Esophagus squamous epithelium (tissue), 5 donors: Measurements from ENCODE around the gene OBSCN. TPM values are rescaled to one million over a fixed set of nuclear protein-coding genes. Genes with fewer than 3 reads are reported as not detected.

Experiments
- DNase-seq: peaks from one replicate; lab custom pipeline; 2025; lab: John Stamatoyannopoulos, UW
- H3K27ac ChIP-seq, 4 donors: fragments of 200-600 bp; sonication (generic); one replicate each; pipeline ENCODE4 v1.5.1; 2016 to 2019; ENCODE audit warnings: mild to moderate bottlenecking in 1 of 4
- H3K27me3 ChIP-seq, 4 donors: fragments of 200-600 bp; sonication (generic); 1 replicate in 3 of 4; 2 replicates in 1 of 4; pipeline versions ENCODE4 v1.5.1 to v1.6.0; 2017 to 2021; ENCODE audit warnings: antibody characterized with exemption in 1 of 4
- H3K36me3 ChIP-seq, 3 donors: fragments of 200-600 bp; sonication (generic); one replicate each; pipeline ENCODE4 v1.5.1; 2016 to 2019
- H3K4me1 ChIP-seq, 3 donors: fragments of 200-600 bp; sonication (generic); one replicate each; pipeline ENCODE4 v1.5.1; 2017 to 2019
- H3K4me3 ChIP-seq, 4 donors: fragments of 200-600 bp; sonication (generic); 1 replicate in 3 of 4; 2 replicates in 1 of 4; pipeline ENCODE4 v1.5.1; 2016 to 2019; ENCODE audit warnings: mild to moderate bottlenecking in 2 of 4, moderate library complexity in 1 of 4
- H3K9me3 ChIP-seq, 3 donors: fragments of 200-600 bp; sonication (generic); one replicate each; pipeline ENCODE4 v1.5.1; 2016 to 2019
- CTCF ChIP-seq, 6 experiments: fragments of 450-650 bp in 4 of 6; fragments of 200-600 bp in 2 of 6; sonication (generic) in 2 of 6; IDR thresholded peaks; one replicate each; pipeline ENCODE4 v1.5.1; 2016 to 2019; ENCODE audit warnings: antibody characterized with exemption in 6 of 6, mild to moderate bottlenecking in 4 of 6, moderate library complexity in 4 of 6
- POLR2A ChIP-seq, 4 donors: fragments of 450-650 bp; IDR thresholded peaks; one replicate each; pipeline ENCODE4 v1.6.1; 2017; ENCODE audit warnings: antibody characterized with exemption in 4 of 4, mild to moderate bottlenecking in 4 of 4, moderate library complexity in 3 of 4
- WGBS, 2 donors: methylation state at CpG; one replicate each; pipeline ENCODE4 v1.1.5; 2018; 5-methylcytosine and 5-hydroxymethylcytosine counted together
- intact Hi-C: fragments of 100-400 bp; cut with DNase I; formaldehyde crosslinking; loops from one replicate; pipeline ENCODE4 v1.15.0; 2022
- total RNA-seq, 4 donors: library from RNA; depleted of rRNA; stranded (reverse); fragments of >200 nt; gene quantifications; one replicate each; pipeline ENCODE4 v1.1.0, GENCODE V29; 2016
- donor health status: DM: yes; HTN: yes; CAD: no.

Gene OBSCN
- total RNA-seq, 4 donors from 2014 or later: 4.0 to 53.2 (median 13.8) TPM

- 50% methylated on average over 14 of the region's 25 CpGs; no CpG with 5 or more reads in 1 of the 2 donors for WGBS, 2 donors
- H3K9me3 ChIP-seq: no peaks in the 10 kb centered on the region
- H3K36me3 ChIP-seq: no peaks in the 10 kb centered on the region
- H3K4me3 ChIP-seq: no peak overlapping the region
- TF ChIP-seq CTCF (IDR thresholded peaks at IDR 0.05): no peak
- intact Hi-C loops: no loop called here
- DNase-seq: no peak
- peaks cover 15 to 58% (median 20%) of the 10 kb centered on the region in 3 donors for H3K4me1 ChIP-seq
- H3K27ac ChIP-seq: peak overlapping the region; percentile 15 to 89 (median 72)
- H3K27me3 ChIP-seq: peaks cover 0 to 14% (median 0%) of the 10 kb centered on the region in 4 donors
Observed at GRCh38 chr1:228374711-228375577, 167.1 kb downstream of the OBSCN start.

GRCh38 chr1:228375578-228376261 is 167.9 kb downstream of the OBSCN start:
- H3K4me1 ChIP-seq: peaks cover 15 to 58% (median 20%) of the 10 kb centered on the region in 3 donors
- H3K27me3 ChIP-seq: peaks cover 0 to 17% (median 0%) of the 10 kb centered on the region in 4 donors
- H3K4me3 ChIP-seq: no peak overlapping the region
- DNase-seq: no peak
- 86 to 88% methylated on average over 4 to 10 of the region's 22 CpGs for WGBS, 2 donors
- TF ChIP-seq CTCF (IDR thresholded peaks at IDR 0.05) (no peak), POLR2A (IDR thresholded peaks at IDR 0.05) (no peak)
- intact Hi-C loops: no loop called here
- no peaks in the 10 kb centered on the region for H3K9me3 ChIP-seq
- no peaks in the 10 kb centered on the region for H3K36me3 ChIP-seq
- H3K27ac ChIP-seq: peak overlapping the region; percentile 15 to 89 (median 72)

- 43 to 96% methylated on average over 1 to 2 of the region's 3 CpGs for WGBS, 2 donors
- peaks cover 15 to 54% (median 20%) of the 10 kb centered on the region in 3 donors for H3K4me1 ChIP-seq
- DNase-seq: no peak
- H3K27ac ChIP-seq: peak overlapping the region in 2 of 4 donors; percentile 24 to 66
- intact Hi-C loops: no loop called here
- peaks cover 0 to 17% (median 0%) of the 10 kb centered on the region in 4 donors for H3K27me3 ChIP-seq
- TF ChIP-seq POLR2A (IDR thresholded peaks at IDR 0.05): no peak
- H3K9me3 ChIP-seq: no peaks in the 10 kb centered on the region
- no peak overlapping the region for H3K4me3 ChIP-seq
- H3K36me3 ChIP-seq: no peaks in the 10 kb centered on the region
Observed at GRCh38 chr1:228376262-228376628, 168.4 kb downstream of the OBSCN start.

- intact Hi-C loops: no loop called here
- Histone ChIP-seq H3K4me1 (peaks cover 15 to 47% (median 20%) of the 10 kb centered on the region in 3 donors), H3K9me3 (no peaks in the 10 kb centered on the region), H3K4me3 (no peak overlapping the region), H3K27me3 (peaks cover 0 to 17% (median 0%) of the 10 kb centered on the region in 4 donors), H3K36me3 (no peaks in the 10 kb centered on the region), H3K27ac (peak overlapping the region in 1 of 4 donors; percentile 66)
- TF ChIP-seq POLR2A (IDR thresholded peaks at IDR 0.05) (no peak), CTCF (IDR thresholded peaks at IDR 0.05) (no peak)
- DNase-seq: no peak
- 85% methylated on average over 2 of the region's 31 CpGs; no CpG with 5 or more reads in 1 of the 2 donors for WGBS, 2 donors
Observed at GRCh38 chr1:228376651-228377631, 169.1 kb downstream of the OBSCN start.

DNA sequence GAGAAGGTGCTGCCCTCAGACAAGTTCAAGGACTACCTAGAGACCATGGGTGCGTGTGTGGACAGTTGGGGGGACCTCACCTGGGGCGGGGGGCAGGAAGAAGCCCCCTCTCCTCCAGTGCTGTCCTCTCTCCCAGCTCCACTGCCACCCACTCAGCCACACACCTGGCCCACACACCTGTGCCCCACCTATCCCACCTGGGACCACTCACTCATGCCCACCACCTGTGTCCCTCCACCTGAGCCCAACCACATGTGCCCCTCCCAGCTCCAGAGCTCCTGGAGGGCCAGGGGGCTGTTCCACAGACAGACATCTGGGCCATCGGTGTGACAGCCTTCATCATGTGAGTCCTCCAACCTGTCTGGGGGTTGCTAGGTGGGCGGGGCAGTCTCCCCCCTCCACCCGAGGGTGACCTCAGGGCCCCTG is 169.8 kb downstream of the OBSCN start:
- 43% methylated on average over 3 of the region's 5 CpGs; no CpG with 5 or more reads in 1 of the 2 donors for WGBS, 2 donors
- peak overlapping the region; percentile 58 to 84 (median 72) for H3K27ac ChIP-seq
- no peaks in the 10 kb centered on the region for H3K36me3 ChIP-seq
- H3K4me3 ChIP-seq: peak overlapping the region; percentile 43 to 72 (median 60)
- no peaks in the 10 kb centered on the region for H3K9me3 ChIP-seq
- intact Hi-C loops: no loop called here
- TF ChIP-seq POLR2A (IDR thresholded peaks at IDR 0.05): no peak
- no peak for TF ChIP-seq CTCF (IDR thresholded peaks at IDR 0.05)
- peaks cover 0 to 17% (median 0%) of the 10 kb centered on the region in 4 donors for H3K27me3 ChIP-seq
- DNase-seq: no peak
- peaks cover 15 to 41% (median 20%) of the 10 kb centered on the region in 3 donors for H3K4me1 ChIP-seq
